ENCODE results near the gene SLC43A1. TPM values are rescaled to one million over a fixed set of nuclear protein-coding genes. Genes with fewer than 3 reads are reported as not detected.
"Not testable (repeated sequence)": the region's sequence is repeated elsewhere in the genome, so short reads cannot be mapped to it uniquely, and the experiment has no call there.

The SLC43A1 gene
- polyA plus RNA-seq, 3 donors: 5.4 to 6.2 (median 5.8) TPM

DNA sequence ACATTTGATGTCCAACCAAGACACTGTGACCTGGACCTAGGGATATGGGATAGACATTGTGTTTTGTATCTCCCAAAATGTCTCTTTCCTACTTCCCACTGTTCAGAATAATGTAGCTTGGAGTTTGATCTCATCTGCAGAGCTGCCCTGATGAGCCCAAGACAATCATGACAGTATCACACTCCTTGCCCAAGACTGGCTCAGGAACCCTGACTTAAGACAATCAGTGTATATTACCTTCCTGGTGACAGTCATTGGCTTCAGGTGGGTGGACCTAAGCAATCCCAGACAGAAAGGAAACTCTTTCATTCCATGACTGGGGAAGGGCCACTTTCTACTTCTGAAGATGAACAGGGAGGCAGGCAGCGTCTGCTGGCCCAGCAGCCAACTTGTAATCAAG is 69.4 kb downstream of the SLC43A1 start:
- Histone ChIP-seq H3K79me2 (ENCODE audit: insufficient read depth, low read length) (no peaks in the 10 kb centered on the region), H3K4me3 (replicated peaks in 1 of 3; ENCODE audit: low read depth in 2 of 3, low read length in 3 of 3) (no peak overlapping the region), H3K36me3 (replicated peaks in 1 of 2; ENCODE audit: control insufficient read depth in 1 of 2, insufficient read depth in 2 of 2, low read length in 2 of 2) (no peaks in the 10 kb centered on the region), H2AFZ (ENCODE audit: insufficient read depth, low read depth, low read length, poor library complexity, severe bottlenecking) (no peak overlapping the region), H4K20me1 (ENCODE audit: insufficient read depth, low read length) (no peaks in the 10 kb centered on the region), H3K27me3 (ENCODE audit: control insufficient read depth in 2 of 2, insufficient read depth in 2 of 2, low read length in 2 of 2) (no peaks in the 10 kb centered on the region), H3K9me3 (replicated peaks in 1 of 2; ENCODE audit: control insufficient read depth in 1 of 2, insufficient read depth in 1 of 2, low read length in 2 of 2) (no peaks in the 10 kb centered on the region), H3K27ac (ENCODE audit: low read depth in 1 of 2, low read length in 2 of 2) (no peak overlapping the region), H3K4me1 (ENCODE audit: control insufficient read depth in 1 of 2, insufficient read depth in 2 of 2, low read length in 2 of 2) (no peaks in the 10 kb centered on the region), H3K4me2 (replicated peaks; ENCODE audit: extremely low read depth, low read length, poor library complexity, severe bottlenecking) (no peak overlapping the region), H3K9ac (ENCODE audit: insufficient read depth, low read length, poor library complexity, severe bottlenecking) (no peak overlapping the region)
- H3K36me3 Mint-ChIP-seq: no peaks in the 10 kb centered on the region
- H3K27ac Mint-ChIP-seq: no peak overlapping the region
- no peak for DNase-seq
- intact Hi-C loops (cut with micrococcal nuclease): no loop called here
- peaks cover 0 to 3% (median 0%) of the 10 kb centered on the region in 7 donors for H3K9me3 Mint-ChIP-seq
- peaks cover 0 to 8% (median 7%) of the 10 kb centered on the region in 3 donors for H3K27me3 Mint-ChIP-seq (ENCODE audit: low read depth in 3 of 3)
- H3K4me3 Mint-ChIP-seq: no peak overlapping the region
- TF ChIP-seq, protein P1, sequence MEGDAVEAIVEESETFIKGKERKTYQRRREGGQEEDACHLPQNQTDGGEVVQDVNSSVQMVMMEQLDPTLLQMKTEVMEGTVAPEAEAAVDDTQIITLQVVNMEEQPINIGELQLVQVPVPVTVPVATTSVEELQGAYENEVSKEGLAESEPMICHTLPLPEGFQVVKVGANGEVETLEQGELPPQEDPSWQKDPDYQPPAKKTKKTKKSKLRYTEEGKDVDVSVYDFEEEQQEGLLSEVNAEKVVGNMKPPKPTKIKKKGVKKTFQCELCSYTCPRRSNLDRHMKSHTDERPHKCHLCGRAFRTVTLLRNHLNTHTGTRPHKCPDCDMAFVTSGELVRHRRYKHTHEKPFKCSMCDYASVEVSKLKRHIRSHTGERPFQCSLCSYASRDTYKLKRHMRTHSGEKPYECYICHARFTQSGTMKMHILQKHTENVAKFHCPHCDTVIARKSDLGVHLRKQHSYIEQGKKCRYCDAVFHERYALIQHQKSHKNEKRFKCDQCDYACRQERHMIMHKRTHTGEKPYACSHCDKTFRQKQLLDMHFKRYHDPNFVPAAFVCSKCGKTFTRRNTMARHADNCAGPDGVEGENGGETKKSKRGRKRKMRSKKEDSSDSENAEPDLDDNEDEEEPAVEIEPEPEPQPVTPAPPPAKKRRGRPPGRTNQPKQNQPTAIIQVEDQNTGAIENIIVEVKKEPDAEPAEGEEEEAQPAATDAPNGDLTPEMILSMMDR (IDR thresholded peaks at IDR 0.05): no peak
- WGBS (ENCODE audit: insufficient coverage): 83% methylated on average over 1 of the region's 1 CpG
- peaks cover 2% of the 10 kb centered on the region for H3K4me1 Mint-ChIP-seq

DNA sequence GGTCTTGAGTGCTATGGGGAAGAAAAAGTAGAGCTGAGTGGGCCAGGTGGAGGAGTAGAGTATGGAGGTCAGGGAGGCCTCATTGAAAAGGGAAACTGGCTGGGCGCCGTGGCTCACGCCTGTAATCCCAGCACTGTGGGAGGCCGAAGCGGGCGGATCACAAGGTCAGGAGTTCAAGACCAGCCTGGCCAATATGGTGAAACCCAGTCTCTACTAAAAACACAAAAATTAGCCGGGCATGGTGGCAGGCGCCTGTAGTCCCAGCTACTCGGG is 70.4 kb downstream of the SLC43A1 start:
- H3K27me3 Mint-ChIP-seq (ENCODE audit: low read depth in 3 of 3); H4K20me1 ChIP-seq (ENCODE audit: insufficient read depth, low read length); H3K36me3 Mint-ChIP-seq; H3K4me1 Mint-ChIP-seq; H3K9me3 ChIP-seq (replicated peaks in 1 of 2; ENCODE audit: control insufficient read depth in 1 of 2, insufficient read depth in 1 of 2, low read length in 2 of 2); H3K4me2 ChIP-seq (replicated peaks; ENCODE audit: extremely low read depth, low read length, poor library complexity, severe bottlenecking); H3K27me3 ChIP-seq (ENCODE audit: control insufficient read depth in 2 of 2, insufficient read depth in 2 of 2, low read length in 2 of 2); intact Hi-C loops (cut with micrococcal nuclease); H3K4me3 ChIP-seq (replicated peaks in 1 of 3; ENCODE audit: low read depth in 2 of 3, low read length in 3 of 3); H3K4me1 ChIP-seq (ENCODE audit: control insufficient read depth in 1 of 2, insufficient read depth in 2 of 2, low read length in 2 of 2); DNase-seq; H3K9ac ChIP-seq (ENCODE audit: insufficient read depth, low read length, poor library complexity, severe bottlenecking); H2AFZ ChIP-seq (ENCODE audit: insufficient read depth, low read depth, low read length, poor library complexity, severe bottlenecking); H3K9me3 Mint-ChIP-seq; H3K27ac ChIP-seq (ENCODE audit: low read depth in 1 of 2, low read length in 2 of 2); H3K79me2 ChIP-seq (ENCODE audit: insufficient read depth, low read length); H3K36me3 ChIP-seq (replicated peaks in 1 of 2; ENCODE audit: control insufficient read depth in 1 of 2, insufficient read depth in 2 of 2, low read length in 2 of 2); H3K4me3 Mint-ChIP-seq: not testable (repeated sequence)
- H3K27ac Mint-ChIP-seq: peak overlapping the region in 1 of 7 donors; percentile 19
- no CpG with 5 or more reads among the region's 9 CpGs for WGBS (ENCODE audit: insufficient coverage)
